Endothelial cell of umbilical vein (primary cell): ENCODE measurements around the gene MYOM3. TPM values are rescaled to one million over a fixed set of nuclear protein-coding genes. Genes with fewer than 3 reads are reported as not detected.

Experiments used
- BruUV-seq: library from RNA; stranded (reverse); fragments of 400-500 nt; replicated peaks from 2 replicates; lab custom pipeline; 2021; lab: Mats Ljungman, UMichigan
- CTCF ChIA-PET: fragments of 300-600, 350-600 bp; sonication (Branson Sonifier 250); formaldehyde crosslinking; loops from one replicate; lab custom pipeline; 2021; ENCODE audit warnings: antibody characterized with exemption, inconsistent platforms; lab: Charles Lee
- POLR2A ChIA-PET: fragments of 300-600, 350-600 bp; sonication (Branson Sonifier 250); formaldehyde crosslinking; loops from one replicate; lab custom pipeline; 2021; ENCODE audit warnings: antibody characterized with exemption, inconsistent platforms; lab: Charles Lee
- DNase-seq: peaks from one replicate; pipeline ENCODE4 v3.0.0-alpha.2; 2011; ENCODE audit warnings: low read depth, low spot score
- FAIRE-seq: peaks from 2 replicates; lab custom pipeline; 2011; peaks lifted over from hg19 to GRCh38; lab: Jason Lieb, UNC
- H2AFZ ChIP-seq: 2 replicates; pipeline ENCODE4 v1.6.0; 2012; ENCODE audit warnings: low read depth, low read length, control low read depth, inconsistent platforms
- H3K27ac ChIP-seq: 2 replicates; pipeline ENCODE4 v1.5.1; 2011; ENCODE audit warnings: low read depth, mild to moderate bottlenecking, control low read depth, low read length, moderate library complexity; ENCODE audit not compliant: insufficient read depth
- H3K27me3 ChIP-seq, 2 experiments: 2 replicates each; pipeline versions ENCODE4 v1.6.0 to v1.6.1; 2011; ENCODE audit warnings: low read length in 2 of 2, mixed read lengths in 1 of 2; ENCODE audit not compliant: control insufficient read depth in 2 of 2, insufficient read depth in 2 of 2
- H3K36me3 ChIP-seq, 2 experiments: 2 replicates in 1 of 2; 3 replicates in 1 of 2; pipeline ENCODE4 v1.5.1; 2011; ENCODE audit warnings: low read length in 2 of 2, mild to moderate bottlenecking in 1 of 2, moderate library complexity in 1 of 2; ENCODE audit not compliant: control insufficient read depth in 2 of 2, insufficient read depth in 2 of 2; ENCODE audit errors: extremely low read depth in 1 of 2
- H3K4me1 ChIP-seq: 3 replicates; pipeline ENCODE4 v1.5.1; 2011; ENCODE audit warnings: mild to moderate bottlenecking, low read length; ENCODE audit not compliant: control insufficient read depth, insufficient read depth; ENCODE audit errors: extremely low read depth
- H3K4me2 ChIP-seq: 2 replicates; pipeline ENCODE4 v1.6.1; 2011; ENCODE audit warnings: low read length, control low read depth, mixed read lengths; ENCODE audit not compliant: insufficient read depth
- H3K4me3 ChIP-seq, 3 experiments: fragments of 200-600 bp in 1 of 3; sonication (generic), shearing (Covaris generic) in 1 of 3; replicated peaks in 1 of 3; 2 replicates each; pipeline ENCODE4 v1.5.1; 2011 to 2016; ENCODE audit warnings: control low read depth in 3 of 3, low read length in 3 of 3, mild to moderate bottlenecking in 2 of 3, inconsistent platforms in 1 of 3, low read depth in 1 of 3, moderate library complexity in 1 of 3; ENCODE audit not compliant: insufficient read depth in 1 of 3
- H3K79me2 ChIP-seq: 2 replicates; pipeline ENCODE4 v1.6.0; 2012; ENCODE audit warnings: low read length, inconsistent platforms; ENCODE audit not compliant: control insufficient read depth, insufficient read depth
- H3K9ac ChIP-seq: replicated peaks from 2 replicates; pipeline ENCODE3; 2011; ENCODE audit warnings: low read length, control low read depth; ENCODE audit not compliant: insufficient read depth; ENCODE audit errors: extremely low read depth
- H3K9me1 ChIP-seq: replicated peaks from 3 replicates; pipeline ENCODE4 v1.6.0; 2011; ENCODE audit warnings: mild to moderate bottlenecking, low read length; ENCODE audit not compliant: control insufficient read depth, insufficient read depth; ENCODE audit errors: extremely low read depth
- H3K9me3 ChIP-seq: replicated peaks from 2 replicates; pipeline ENCODE4 v1.5.1; 2012; ENCODE audit warnings: low read length, inconsistent platforms; ENCODE audit not compliant: control insufficient read depth, insufficient read depth
- H4K20me1 ChIP-seq: replicated peaks from 2 replicates; pipeline ENCODE3; 2011; ENCODE audit warnings: mild to moderate bottlenecking, low read length; ENCODE audit not compliant: control insufficient read depth, insufficient read depth; ENCODE audit errors: extremely low read depth
- GATA2 ChIP-seq: IDR thresholded peaks from 2 replicates; pipeline ENCODE4 v1.7.0; 2011; ENCODE audit warnings: low read depth, mild to moderate bottlenecking, moderate library complexity, mixed read lengths, low read length; ENCODE audit not compliant: insufficient read length, insufficient read depth
- MYC ChIP-seq: IDR thresholded peaks from one replicate; pipeline ENCODE4 v1.6.1; 2011; ENCODE audit warnings: mild to moderate bottlenecking, low read depth, low read length
- POLR2A ChIP-seq: IDR thresholded peaks from 2 replicates; pipeline ENCODE4 v1.6.1; 2012; ENCODE audit warnings: low read depth, mild to moderate bottlenecking, control low read depth, low read length
- POLR2AphosphoS5 ChIP-seq: IDR thresholded peaks from 2 replicates; pipeline ENCODE4 v1.6.1; 2012; ENCODE audit warnings: low read depth, mild to moderate bottlenecking, control low read depth, low read length, moderate library complexity; ENCODE audit not compliant: insufficient read depth
- dilution Hi-C: fragments of 300-500 bp; cut with MboI; formaldehyde crosslinking; loops from one replicate; pipeline ENCODE4 v1.15.0; 2019; ENCODE audit warnings: low sequenced_read_pairs; ENCODE audit not compliant: extremely low pct_ligation_motif_present
- intact Hi-C: fragments of 100-400 bp; cut with micrococcal nuclease; formaldehyde crosslinking; loops from one replicate; pipeline ENCODE4 v1.10.0; 2022
- polyA plus RNA-seq, 4 experiments: library from polyadenylated mRNA; depleted of rRNA in 3 of 4; stranded (reverse) in 3 of 4; unstranded in 1 of 4; fragments of >200 nt; gene quantifications; 2 replicates each; pipeline versions ENCODE4 v1.2.1 to v1.2.3, GENCODE V29; 2011 to 2012; ENCODE audit warnings: missing spikeins in 1 of 4
- total RNA-seq: library from RNA; stranded (reverse); gene quantifications from 2 replicates; pipeline ENCODE4 v1.2.3, GENCODE V29; 2021
- TF ChIP-seq, protein P1 (sequence below): IDR thresholded peaks from 2 replicates; pipeline ENCODE4 v1.6.1; 2011; ENCODE audit not compliant: insufficient read depth, insufficient read length
- TF ChIP-seq, protein P2 (sequence below), 2 donors: IDR thresholded peaks; 1 replicate in 1 of 2; 2 replicates in 1 of 2; pipeline ENCODE4 v1.5.1; 2011; ENCODE audit warnings: low read length in 2 of 2, mild to moderate bottlenecking in 2 of 2, moderate library complexity in 2 of 2, control low read depth in 1 of 2, inconsistent platforms in 1 of 2, low read depth in 1 of 2; ENCODE audit not compliant: insufficient read depth in 1 of 2; ENCODE audit errors: extremely low read depth in 1 of 2

MYOM3 gene
- total and polyA plus RNA-seq, 2 donors (not counting 3 experiments of a cell fraction or from before 2014, with no cell fraction given), result 0.11 to 0.40 TPM

DNA sequence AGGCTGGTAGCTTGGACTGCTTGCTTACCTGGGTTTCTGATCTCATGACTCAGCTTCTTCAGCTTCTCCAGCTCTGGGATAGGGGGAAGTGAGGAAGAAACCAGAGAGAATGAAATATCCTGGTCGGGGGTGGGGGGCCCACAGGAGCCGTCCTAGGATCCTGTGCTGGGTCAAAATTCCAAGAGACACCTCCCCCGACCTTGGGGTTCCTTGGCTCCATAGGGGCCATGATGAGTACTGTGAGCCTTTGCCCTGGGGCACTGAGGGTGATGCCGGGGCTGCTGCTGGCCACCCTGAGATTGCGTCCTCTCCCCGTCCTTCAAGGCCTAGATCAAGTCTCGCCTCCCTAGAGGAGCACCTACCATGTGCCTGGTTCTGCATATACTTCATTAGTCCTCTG, 40.0 kb downstream of the MYOM3 start:
- no peak overlapping the region for H3K4me2 ChIP-seq
- no peaks in the 10 kb centered on the region for H3K79me2 ChIP-seq
- intact Hi-C loops (loop anchor here (1.0 to 5.0 kb wide), 5 partner anchors 40 to 565 kb away; partner anchors contain the start of gene MYOM3), dilution Hi-C loops (no loop called here)
- peaks cover 0 to 3% of the 10 kb centered on the region in 2 experiments for H3K27me3 ChIP-seq
- no peak overlapping the region for H3K27ac ChIP-seq
- DNase-seq (no peak), FAIRE-seq (no peak)
- CTCF ChIA-PET, result interaction anchor here (0.5 to 3.5 kb wide), 21 partner anchors 8 to 320 kb away, joined by 3 to 45 read pairs (median 5); partner anchors contain the start of genes IL22RA1 and MYOM3
- TF ChIP-seq POLR2AphosphoS5 (no peak), MYC (no peak), GATA2 (no peak), POLR2A (no peak)
- TF ChIP-seq, protein P1, sequence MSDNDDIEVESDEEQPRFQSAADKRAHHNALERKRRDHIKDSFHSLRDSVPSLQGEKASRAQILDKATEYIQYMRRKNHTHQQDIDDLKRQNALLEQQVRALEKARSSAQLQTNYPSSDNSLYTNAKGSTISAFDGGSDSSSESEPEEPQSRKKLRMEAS, result no peak
- TF ChIP-seq, protein P2, sequence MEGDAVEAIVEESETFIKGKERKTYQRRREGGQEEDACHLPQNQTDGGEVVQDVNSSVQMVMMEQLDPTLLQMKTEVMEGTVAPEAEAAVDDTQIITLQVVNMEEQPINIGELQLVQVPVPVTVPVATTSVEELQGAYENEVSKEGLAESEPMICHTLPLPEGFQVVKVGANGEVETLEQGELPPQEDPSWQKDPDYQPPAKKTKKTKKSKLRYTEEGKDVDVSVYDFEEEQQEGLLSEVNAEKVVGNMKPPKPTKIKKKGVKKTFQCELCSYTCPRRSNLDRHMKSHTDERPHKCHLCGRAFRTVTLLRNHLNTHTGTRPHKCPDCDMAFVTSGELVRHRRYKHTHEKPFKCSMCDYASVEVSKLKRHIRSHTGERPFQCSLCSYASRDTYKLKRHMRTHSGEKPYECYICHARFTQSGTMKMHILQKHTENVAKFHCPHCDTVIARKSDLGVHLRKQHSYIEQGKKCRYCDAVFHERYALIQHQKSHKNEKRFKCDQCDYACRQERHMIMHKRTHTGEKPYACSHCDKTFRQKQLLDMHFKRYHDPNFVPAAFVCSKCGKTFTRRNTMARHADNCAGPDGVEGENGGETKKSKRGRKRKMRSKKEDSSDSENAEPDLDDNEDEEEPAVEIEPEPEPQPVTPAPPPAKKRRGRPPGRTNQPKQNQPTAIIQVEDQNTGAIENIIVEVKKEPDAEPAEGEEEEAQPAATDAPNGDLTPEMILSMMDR (IDR thresholded peaks at IDR 0.05; ENCODE audit: extremely low read depth in 1 of 2, insufficient read depth in 1 of 2, low read depth in 1 of 2, low read length in 2 of 2), result no peak
- no peaks in the 10 kb centered on the region for H4K20me1 ChIP-seq
- no peak overlapping the region for H2AFZ ChIP-seq
- no peaks in the 10 kb centered on the region for H3K36me3 ChIP-seq
- H3K4me3 ChIP-seq, result no peak overlapping the region
- H3K4me1 ChIP-seq, result no peaks in the 10 kb centered on the region
- no peaks in the 10 kb centered on the region for H3K9me3 ChIP-seq
- no TSS peak for BruUV-seq
- no peak overlapping the region for H3K9ac ChIP-seq
- no peaks in the 10 kb centered on the region for H3K9me1 ChIP-seq
- POLR2A ChIA-PET, result interaction anchor here (1.2 kb wide), 1 partner anchor 37 kb away, joined by 3 read pairs; no protein-coding TSS in a partner anchor
